ENCODE measurements around the gene MYO1F. TPM values are rescaled to one million over a fixed set of nuclear protein-coding genes. Genes with fewer than 3 reads are reported as not detected.

MYO1F gene
- polyA plus RNA-seq, 2 of the 4 experiments (the other 2 are of a cell fraction) = 0.23 to 0.37 TPM

DNA sequence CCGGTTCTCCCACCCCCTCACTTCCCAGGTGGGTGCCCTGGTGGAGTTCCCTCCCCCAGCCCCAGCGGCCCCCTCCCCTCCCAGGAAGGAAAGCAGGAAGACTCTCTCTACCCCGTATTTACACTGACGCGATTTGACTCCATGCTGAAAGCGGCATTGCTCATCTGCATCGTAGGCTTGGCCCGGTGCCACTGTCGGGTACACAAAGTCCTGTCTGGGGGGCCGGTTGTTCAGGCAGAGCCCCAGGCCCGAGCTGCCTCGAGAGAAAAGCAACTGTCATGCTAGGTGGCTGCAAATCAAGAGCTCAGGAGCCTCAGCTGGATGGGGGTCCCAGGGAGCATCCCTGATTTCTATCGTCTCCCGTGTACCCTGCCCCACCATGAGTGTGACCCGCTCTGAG is 18.4 kb upstream of the MYO1F start:
- ATAC-seq (no peak), FAIRE-seq (no peak), DNase-seq (ENCODE audit: low read depth in 1 of 2, low spot score in 1 of 2) (no peak)
- WGBS (ENCODE audit: missing lambda C conversion rate) = 100% methylated on average over 1 of the region's 15 CpGs
- no peaks in the 10 kb centered on the region for H3K9me3 ChIP-seq
- peak overlapping the region; percentile 25 to 83; a peak in 5 of 6 replicates for H3K27ac ChIP-seq
- H3K4me1 ChIP-seq = peaks cover 37% of the 10 kb centered on the region
- H3K4me2 ChIP-seq = no peak overlapping the region
- TF ChIP-seq, protein P1, sequence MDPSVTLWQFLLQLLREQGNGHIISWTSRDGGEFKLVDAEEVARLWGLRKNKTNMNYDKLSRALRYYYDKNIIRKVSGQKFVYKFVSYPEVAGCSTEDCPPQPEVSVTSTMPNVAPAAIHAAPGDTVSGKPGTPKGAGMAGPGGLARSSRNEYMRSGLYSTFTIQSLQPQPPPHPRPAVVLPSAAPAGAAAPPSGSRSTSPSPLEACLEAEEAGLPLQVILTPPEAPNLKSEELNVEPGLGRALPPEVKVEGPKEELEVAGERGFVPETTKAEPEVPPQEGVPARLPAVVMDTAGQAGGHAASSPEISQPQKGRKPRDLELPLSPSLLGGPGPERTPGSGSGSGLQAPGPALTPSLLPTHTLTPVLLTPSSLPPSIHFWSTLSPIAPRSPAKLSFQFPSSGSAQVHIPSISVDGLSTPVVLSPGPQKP (IDR thresholded peaks at IDR 0.05; ENCODE audit: low read depth, low read length) = no peak
- TF ChIP-seq CEBPB (IDR thresholded peaks at IDR 0.05) = no peak
- TF ChIP-seq EP300 (IDR thresholded peaks at IDR 0.05) = no peak
- no peak overlapping the region for H3K4me3 ChIP-seq
- CTCF ChIA-PET = interaction anchor here (0.7 to 5.7 kb wide), 6 partner anchors 10 to 99 kb away, joined by 3 to 42 read pairs (median 14); no protein-coding TSS in a partner anchor
- POLR2A ChIA-PET = no interaction called here

- no peak for TF ChIP-seq NR3C1 (IDR thresholded peaks at IDR 0.05)
- peak in 1 of 2 experiments; percentile 18; a peak in 3 of 5 replicates for TF ChIP-seq RAD21 (conservative IDR thresholded peaks at IDR 0.05 in 1 of 2, IDR thresholded peaks at IDR 0.05 in 1 of 2)
- peak; percentile 34; the same call in 1 of the 3 replicates for TF ChIP-seq SMC3 (IDR thresholded peaks at IDR 0.05)
- TF ChIP-seq CTCF (IDR thresholded peaks at IDR 0.05) = peak; percentile 44; the same call in 2 of the 3 replicates
- TF ChIP-seq POLR2AphosphoS2 (conservative IDR thresholded peaks at IDR 0.05; ENCODE audit: low read length) = no peak
- TF ChIP-seq EHMT2 (IDR thresholded peaks at IDR 0.05; ENCODE audit: low read depth) = no peak
- peak; percentile 15 to 52; a peak in 2 of 4 replicates for TF ChIP-seq CEBPB (IDR thresholded peaks at IDR 0.05)
- no peak for TF ChIP-seq HOXB13 (CRISPR knock-in tag; IDR thresholded peaks at IDR 0.05; ENCODE audit: low read depth)
- TF ChIP-seq MAZ (IDR thresholded peaks at IDR 0.05; ENCODE audit: borderline replicate concordance, low read depth, low read length) = no peak
- H3K4me2 ChIP-seq = no peak overlapping the region
- peaks cover 35% of the 10 kb centered on the region for H3K4me1 ChIP-seq
- FAIRE-seq = no peak
- H3K27ac ChIP-seq = peak overlapping the region in 1 of 2 experiments; percentile 95; a peak in 3 of 6 replicates
- ATAC-seq = no peak
- ChIA-PET POLR2A (interaction anchor here (0.6 to 1.2 kb wide), 2 partner anchors 18 to 242 kb away, joined by 3 read pairs; no protein-coding TSS in a partner anchor), CTCF (interaction anchor here (0.7 to 5.7 kb wide), 8 partner anchors 8 to 558 kb away, joined by 3 to 42 read pairs (median 12); no protein-coding TSS in a partner anchor)
- 100% methylated on average over 2 of the region's 2 CpGs for WGBS (ENCODE audit: missing lambda C conversion rate)
- H3K9me3 ChIP-seq = no peaks in the 10 kb centered on the region
- DNase-seq (ENCODE audit: low read depth in 1 of 2, low spot score in 1 of 2) = peak in 1 of 2 experiments; percentile 62
- no peak overlapping the region for H3K4me3 ChIP-seq
These were observed 16.7 kb upstream of the MYO1F start for GRCh38 chr19:8593931-8594330.

DNA sequence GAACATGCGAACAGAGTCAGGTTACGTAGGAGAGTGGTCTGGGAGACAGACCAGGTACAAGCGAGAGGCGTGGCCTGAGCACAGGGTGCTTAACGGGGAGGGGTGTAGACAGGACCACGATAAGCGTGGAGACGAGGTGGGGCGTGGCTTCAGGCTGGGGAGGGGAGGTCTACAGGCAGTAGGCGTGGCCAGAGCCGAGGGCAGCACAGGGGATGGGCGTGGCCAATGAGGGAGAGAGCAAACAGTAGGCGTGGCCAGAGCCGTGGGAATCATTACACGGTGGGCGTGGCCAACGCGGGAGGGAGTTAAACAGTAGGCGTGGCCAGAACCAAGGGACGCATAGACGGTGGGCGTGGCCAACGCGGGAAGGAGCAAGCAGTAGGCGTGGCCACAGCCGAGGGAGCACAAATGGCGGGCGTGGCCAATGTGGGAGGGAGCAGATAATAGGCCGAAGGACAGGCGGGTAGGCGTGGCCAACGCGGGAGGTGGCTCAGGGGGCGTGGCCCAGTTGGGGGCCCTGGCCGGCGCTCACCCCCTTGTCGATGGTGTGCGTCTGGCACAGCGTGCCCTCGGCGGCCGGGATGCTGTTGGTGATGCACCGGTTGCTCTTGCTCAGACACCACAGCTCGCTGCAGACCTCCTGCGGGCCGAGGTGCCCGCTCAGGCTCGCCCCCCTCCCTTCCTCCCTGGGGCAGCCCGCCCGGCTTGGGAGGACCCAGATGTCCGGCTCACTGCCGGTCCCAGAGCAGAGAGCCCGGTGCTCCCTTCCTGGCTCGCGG is 15.2 kb upstream of the MYO1F start:
- Histone ChIP-seq H3K4me1 (peaks cover 25% of the 10 kb centered on the region), H3K9me3 (no peaks in the 10 kb centered on the region), H3K4me3 (peak overlapping the region; percentile 42), H3K4me2 (peak overlapping the region; percentile 98), H3K27ac (peak overlapping the region; percentile 80 to 95)
- peak; percentile 82 to 93 for ATAC-seq
- 25% methylated on average over 30 of the region's 55 CpGs for WGBS (ENCODE audit: missing lambda C conversion rate)
- POLR2A ChIA-PET = no interaction called here
- CTCF ChIA-PET = interaction anchor here (3.7 to 5.7 kb wide), 3 partner anchors 12 to 102 kb away, joined by 20 to 42 read pairs (median 32); no protein-coding TSS in a partner anchor
- FAIRE-seq = peak; percentile 70
- peak; percentile 60 to 98 for DNase-seq (ENCODE audit: low read depth in 1 of 2, low spot score in 1 of 2)
- TF ChIP-seq SREBF2 (IDR thresholded peaks at IDR 0.05) (no peak), CHD4 (IDR thresholded peaks at IDR 0.05; ENCODE audit: borderline replicate concordance) (no peak), KDM5A (IDR thresholded peaks at IDR 0.05) (no peak), CHD2 (IDR thresholded peaks at IDR 0.05; ENCODE audit: low read length, partially characterized antibody) (no peak), PHF8 (IDR thresholded peaks at IDR 0.05; ENCODE audit: borderline replicate concordance, low read depth) (no peak), ATOH8 (CRISPR knock-in tag; IDR thresholded peaks at IDR 0.05; ENCODE audit: low read depth) (no peak), GATA3 (IDR thresholded peaks at IDR 0.05; ENCODE audit: borderline replicate concordance) (no peak), NPAS2 (CRISPR knock-in tag; IDR thresholded peaks at IDR 0.05; ENCODE audit: borderline replicate concordance) (no peak), RFX5 (IDR thresholded peaks at IDR 0.05) (0 out of 2 replicates have a peak, but pooled peaks have one; percentile 16), FOSB (CRISPR knock-in tag; IDR thresholded peaks at IDR 0.05) (no peak), HOXA7 (CRISPR knock-in tag; IDR thresholded peaks at IDR 0.05) (no peak)
- TF ChIP-seq, protein P2, sequence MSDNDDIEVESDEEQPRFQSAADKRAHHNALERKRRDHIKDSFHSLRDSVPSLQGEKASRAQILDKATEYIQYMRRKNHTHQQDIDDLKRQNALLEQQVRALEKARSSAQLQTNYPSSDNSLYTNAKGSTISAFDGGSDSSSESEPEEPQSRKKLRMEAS (IDR thresholded peaks at IDR 0.05) = peak; percentile 14; the same call in 1 of the 2 replicates
- TF ChIP-seq, protein P3, sequence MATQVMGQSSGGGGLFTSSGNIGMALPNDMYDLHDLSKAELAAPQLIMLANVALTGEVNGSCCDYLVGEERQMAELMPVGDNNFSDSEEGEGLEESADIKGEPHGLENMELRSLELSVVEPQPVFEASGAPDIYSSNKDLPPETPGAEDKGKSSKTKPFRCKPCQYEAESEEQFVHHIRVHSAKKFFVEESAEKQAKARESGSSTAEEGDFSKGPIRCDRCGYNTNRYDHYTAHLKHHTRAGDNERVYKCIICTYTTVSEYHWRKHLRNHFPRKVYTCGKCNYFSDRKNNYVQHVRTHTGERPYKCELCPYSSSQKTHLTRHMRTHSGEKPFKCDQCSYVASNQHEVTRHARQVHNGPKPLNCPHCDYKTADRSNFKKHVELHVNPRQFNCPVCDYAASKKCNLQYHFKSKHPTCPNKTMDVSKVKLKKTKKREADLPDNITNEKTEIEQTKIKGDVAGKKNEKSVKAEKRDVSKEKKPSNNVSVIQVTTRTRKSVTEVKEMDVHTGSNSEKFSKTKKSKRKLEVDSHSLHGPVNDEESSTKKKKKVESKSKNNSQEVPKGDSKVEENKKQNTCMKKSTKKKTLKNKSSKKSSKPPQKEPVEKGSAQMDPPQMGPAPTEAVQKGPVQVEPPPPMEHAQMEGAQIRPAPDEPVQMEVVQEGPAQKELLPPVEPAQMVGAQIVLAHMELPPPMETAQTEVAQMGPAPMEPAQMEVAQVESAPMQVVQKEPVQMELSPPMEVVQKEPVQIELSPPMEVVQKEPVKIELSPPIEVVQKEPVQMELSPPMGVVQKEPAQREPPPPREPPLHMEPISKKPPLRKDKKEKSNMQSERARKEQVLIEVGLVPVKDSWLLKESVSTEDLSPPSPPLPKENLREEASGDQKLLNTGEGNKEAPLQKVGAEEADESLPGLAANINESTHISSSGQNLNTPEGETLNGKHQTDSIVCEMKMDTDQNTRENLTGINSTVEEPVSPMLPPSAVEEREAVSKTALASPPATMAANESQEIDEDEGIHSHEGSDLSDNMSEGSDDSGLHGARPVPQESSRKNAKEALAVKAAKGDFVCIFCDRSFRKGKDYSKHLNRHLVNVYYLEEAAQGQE (IDR thresholded peaks at IDR 0.05) = no peak

All from A549 (cell line).